ENCODE data around the gene PAK2.

DNA sequence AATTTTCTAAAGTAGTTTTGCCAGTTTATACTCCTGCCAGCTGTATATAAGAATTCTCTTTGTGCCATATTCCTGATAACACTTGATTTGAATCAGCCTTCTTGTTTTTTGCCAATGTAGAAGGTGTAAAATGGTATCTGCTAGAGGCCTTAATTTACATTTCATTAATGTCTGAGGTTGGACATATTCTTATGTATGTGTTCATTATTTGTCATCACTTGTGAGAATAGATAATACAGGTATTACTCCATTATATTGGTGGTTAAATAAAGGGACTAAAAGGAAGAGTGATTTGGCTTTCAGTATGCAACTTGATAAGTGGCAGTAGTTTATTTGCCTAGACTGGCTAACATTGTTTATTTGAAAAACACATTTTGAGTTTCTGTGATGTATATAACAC, 25.8 kb downstream of the PAK2 start:
- TF ChIP-seq POLR2AphosphoS5 (IDR thresholded peaks at IDR 0.05; ENCODE audit: low read depth, low read length), result no peak
- TF ChIP-seq TAF1 (IDR thresholded peaks at IDR 0.05; ENCODE audit: low read depth, low read length), result no peak
